ENCODE data around the gene C4orf51. TPM values are rescaled to one million over a fixed set of nuclear protein-coding genes. Genes with fewer than 3 reads are reported as not detected.

Gene C4orf51
- total and polyA plus RNA-seq, 4 donors, result not detected

DNA sequence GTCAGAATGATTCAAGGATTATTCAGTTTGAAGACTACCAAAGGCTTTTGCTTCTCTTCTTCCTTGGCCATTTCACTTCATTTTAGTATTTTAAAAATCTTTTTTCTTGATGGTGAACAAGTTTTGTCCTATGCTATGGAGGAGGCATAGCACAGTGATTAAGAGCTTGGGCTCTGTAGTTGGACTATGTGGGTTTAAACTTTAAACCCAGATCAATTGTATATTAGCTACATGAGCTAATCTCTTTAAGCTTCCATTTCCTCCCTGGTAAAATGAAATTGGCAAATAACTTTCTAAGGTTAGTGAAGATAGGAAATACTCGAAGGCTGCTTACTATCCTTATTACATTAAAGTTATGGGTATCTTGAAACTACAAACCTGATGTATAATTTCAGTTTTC is 23.8 kb upstream of the C4orf51 start:
- Histone ChIP-seq H3K36me3 (ENCODE audit: control insufficient read depth in 4 of 4, insufficient read depth in 3 of 4, low read depth in 1 of 4, low read length in 3 of 4) (peaks cover 5 to 53% (median 45%) of the 10 kb centered on the region in 4 donors), H3K4me3 (ENCODE audit: low read depth in 1 of 3, low read length in 3 of 3) (no peak overlapping the region), H3K4me1 (ENCODE audit: control insufficient read depth in 4 of 4, insufficient read depth in 4 of 4, low read length in 3 of 4) (peaks cover 0 to 1% (median 0%) of the 10 kb centered on the region in 4 donors), H3K27ac (ENCODE audit: low read depth in 1 of 2, low read length in 2 of 2) (no peak overlapping the region), H3K9me3 (ENCODE audit: control insufficient read depth in 4 of 4, low read length in 3 of 4) (no peaks in the 10 kb centered on the region), H3K9ac (ENCODE audit: low read depth in 1 of 2, low read length in 2 of 2) (no peak overlapping the region), H3K27me3 (ENCODE audit: control insufficient read depth in 4 of 4, insufficient read depth in 4 of 4, low read length in 3 of 4) (no peaks in the 10 kb centered on the region)
- WGBS, result 88% methylated on average over 1 of the region's 1 CpG
- no peak for DNase-seq (ENCODE audit: low spot score)
- TF ChIP-seq HNF4A (conservative IDR thresholded peaks at IDR 0.05), result peak in 1 of 2 donors; percentile 7
- TF ChIP-seq, protein P1, sequence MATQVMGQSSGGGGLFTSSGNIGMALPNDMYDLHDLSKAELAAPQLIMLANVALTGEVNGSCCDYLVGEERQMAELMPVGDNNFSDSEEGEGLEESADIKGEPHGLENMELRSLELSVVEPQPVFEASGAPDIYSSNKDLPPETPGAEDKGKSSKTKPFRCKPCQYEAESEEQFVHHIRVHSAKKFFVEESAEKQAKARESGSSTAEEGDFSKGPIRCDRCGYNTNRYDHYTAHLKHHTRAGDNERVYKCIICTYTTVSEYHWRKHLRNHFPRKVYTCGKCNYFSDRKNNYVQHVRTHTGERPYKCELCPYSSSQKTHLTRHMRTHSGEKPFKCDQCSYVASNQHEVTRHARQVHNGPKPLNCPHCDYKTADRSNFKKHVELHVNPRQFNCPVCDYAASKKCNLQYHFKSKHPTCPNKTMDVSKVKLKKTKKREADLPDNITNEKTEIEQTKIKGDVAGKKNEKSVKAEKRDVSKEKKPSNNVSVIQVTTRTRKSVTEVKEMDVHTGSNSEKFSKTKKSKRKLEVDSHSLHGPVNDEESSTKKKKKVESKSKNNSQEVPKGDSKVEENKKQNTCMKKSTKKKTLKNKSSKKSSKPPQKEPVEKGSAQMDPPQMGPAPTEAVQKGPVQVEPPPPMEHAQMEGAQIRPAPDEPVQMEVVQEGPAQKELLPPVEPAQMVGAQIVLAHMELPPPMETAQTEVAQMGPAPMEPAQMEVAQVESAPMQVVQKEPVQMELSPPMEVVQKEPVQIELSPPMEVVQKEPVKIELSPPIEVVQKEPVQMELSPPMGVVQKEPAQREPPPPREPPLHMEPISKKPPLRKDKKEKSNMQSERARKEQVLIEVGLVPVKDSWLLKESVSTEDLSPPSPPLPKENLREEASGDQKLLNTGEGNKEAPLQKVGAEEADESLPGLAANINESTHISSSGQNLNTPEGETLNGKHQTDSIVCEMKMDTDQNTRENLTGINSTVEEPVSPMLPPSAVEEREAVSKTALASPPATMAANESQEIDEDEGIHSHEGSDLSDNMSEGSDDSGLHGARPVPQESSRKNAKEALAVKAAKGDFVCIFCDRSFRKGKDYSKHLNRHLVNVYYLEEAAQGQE (IDR thresholded peaks at IDR 0.05), result no peak

DNA sequence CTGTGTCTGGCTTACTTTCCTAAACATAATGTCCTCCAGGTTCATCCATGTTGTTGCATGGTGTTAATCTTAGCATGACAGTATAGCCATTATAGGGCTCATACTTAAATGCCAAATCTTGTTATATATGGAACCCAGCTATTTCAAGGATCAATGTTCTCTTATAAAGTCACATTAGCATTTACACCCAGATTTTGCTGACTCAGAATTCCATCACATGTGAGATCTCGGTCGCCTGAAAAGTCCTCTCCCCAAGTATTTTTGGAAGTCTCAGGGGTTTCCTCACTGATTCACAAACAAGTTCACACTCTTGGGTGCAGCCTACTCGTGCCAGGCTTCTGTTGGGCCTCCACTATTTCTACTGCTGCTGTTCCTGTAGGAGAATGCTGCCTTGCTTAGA is 19.9 kb upstream of the C4orf51 start:
- Histone ChIP-seq H3K27ac (ENCODE audit: low read depth in 1 of 2, low read length in 2 of 2) (no peak overlapping the region), H3K27me3 (ENCODE audit: control insufficient read depth in 4 of 4, insufficient read depth in 4 of 4, low read length in 3 of 4) (no peaks in the 10 kb centered on the region), H3K9me3 (ENCODE audit: control insufficient read depth in 4 of 4, low read length in 3 of 4) (no peaks in the 10 kb centered on the region), H3K36me3 (ENCODE audit: control insufficient read depth in 4 of 4, insufficient read depth in 3 of 4, low read depth in 1 of 4, low read length in 3 of 4) (peaks cover 2 to 32% (median 29%) of the 10 kb centered on the region in 4 donors), H3K4me3 (ENCODE audit: low read depth in 1 of 3, low read length in 3 of 3) (no peak overlapping the region), H3K4me1 (ENCODE audit: control insufficient read depth in 4 of 4, insufficient read depth in 4 of 4, low read length in 3 of 4) (peaks cover 0 to 14% (median 3%) of the 10 kb centered on the region in 4 donors), H3K9ac (ENCODE audit: low read depth in 1 of 2, low read length in 2 of 2) (no peak overlapping the region)
- DNase-seq (ENCODE audit: low spot score), result no peak
- 97% methylated on average over 3 of the region's 3 CpGs for WGBS
- TF ChIP-seq GABPA (IDR thresholded peaks at IDR 0.05 in 1 of 2, conservative IDR thresholded peaks at IDR 0.05 in 1 of 2) (no peak), TAF1 (conservative IDR thresholded peaks at IDR 0.05) (no peak), HNF4A (conservative IDR thresholded peaks at IDR 0.05) (no peak), SP1 (IDR thresholded peaks at IDR 0.05) (no peak), NR2F2 (IDR thresholded peaks at IDR 0.05) (no peak), EGR1 (IDR thresholded peaks at IDR 0.05; ENCODE audit: low read depth in 2 of 2) (no peak), FOXA2 (IDR thresholded peaks at IDR 0.05) (no peak), JUND (IDR thresholded peaks at IDR 0.05) (no peak)
- TF ChIP-seq, protein P2, sequence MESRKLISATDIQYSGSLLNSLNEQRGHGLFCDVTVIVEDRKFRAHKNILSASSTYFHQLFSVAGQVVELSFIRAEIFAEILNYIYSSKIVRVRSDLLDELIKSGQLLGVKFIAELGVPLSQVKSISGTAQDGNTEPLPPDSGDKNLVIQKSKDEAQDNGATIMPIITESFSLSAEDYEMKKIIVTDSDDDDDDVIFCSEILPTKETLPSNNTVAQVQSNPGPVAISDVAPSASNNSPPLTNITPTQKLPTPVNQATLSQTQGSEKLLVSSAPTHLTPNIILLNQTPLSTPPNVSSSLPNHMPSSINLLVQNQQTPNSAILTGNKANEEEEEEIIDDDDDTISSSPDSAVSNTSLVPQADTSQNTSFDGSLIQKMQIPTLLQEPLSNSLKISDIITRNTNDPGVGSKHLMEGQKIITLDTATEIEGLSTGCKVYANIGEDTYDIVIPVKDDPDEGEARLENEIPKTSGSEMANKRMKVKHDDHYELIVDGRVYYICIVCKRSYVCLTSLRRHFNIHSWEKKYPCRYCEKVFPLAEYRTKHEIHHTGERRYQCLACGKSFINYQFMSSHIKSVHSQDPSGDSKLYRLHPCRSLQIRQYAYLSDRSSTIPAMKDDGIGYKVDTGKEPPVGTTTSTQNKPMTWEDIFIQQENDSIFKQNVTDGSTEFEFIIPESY (IDR thresholded peaks at IDR 0.05), result no peak
- TF ChIP-seq, protein P3, sequence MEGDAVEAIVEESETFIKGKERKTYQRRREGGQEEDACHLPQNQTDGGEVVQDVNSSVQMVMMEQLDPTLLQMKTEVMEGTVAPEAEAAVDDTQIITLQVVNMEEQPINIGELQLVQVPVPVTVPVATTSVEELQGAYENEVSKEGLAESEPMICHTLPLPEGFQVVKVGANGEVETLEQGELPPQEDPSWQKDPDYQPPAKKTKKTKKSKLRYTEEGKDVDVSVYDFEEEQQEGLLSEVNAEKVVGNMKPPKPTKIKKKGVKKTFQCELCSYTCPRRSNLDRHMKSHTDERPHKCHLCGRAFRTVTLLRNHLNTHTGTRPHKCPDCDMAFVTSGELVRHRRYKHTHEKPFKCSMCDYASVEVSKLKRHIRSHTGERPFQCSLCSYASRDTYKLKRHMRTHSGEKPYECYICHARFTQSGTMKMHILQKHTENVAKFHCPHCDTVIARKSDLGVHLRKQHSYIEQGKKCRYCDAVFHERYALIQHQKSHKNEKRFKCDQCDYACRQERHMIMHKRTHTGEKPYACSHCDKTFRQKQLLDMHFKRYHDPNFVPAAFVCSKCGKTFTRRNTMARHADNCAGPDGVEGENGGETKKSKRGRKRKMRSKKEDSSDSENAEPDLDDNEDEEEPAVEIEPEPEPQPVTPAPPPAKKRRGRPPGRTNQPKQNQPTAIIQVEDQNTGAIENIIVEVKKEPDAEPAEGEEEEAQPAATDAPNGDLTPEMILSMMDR (IDR thresholded peaks at IDR 0.05; ENCODE audit: low read depth, low read length, missing input control), result no peak

Measured in liver (tissue), 9 donors.